H9 (cell line): ENCODE measurements around the gene MTARC2. TPM values are rescaled to one million over a fixed set of nuclear protein-coding genes. Genes with fewer than 3 reads are reported as not detected.
A peak's percentile ranks its signal among the peaks of the same experiment; 100 is the strongest.

Experiments
- DNase-seq: peaks from one replicate; pipeline ENCODE4 v3.0.0-alpha.2; 2017
- H2AFZ ChIP-seq: one replicate; pipeline ENCODE4 v1.6.1; 2013; ENCODE audit warnings: mild to moderate bottlenecking, low read length, control low read depth, moderate library complexity
- H2AK5ac ChIP-seq: 2 replicates; pipeline ENCODE4 v1.6.1; 2013; ENCODE audit warnings: low read length, control low read depth, mixed read lengths; ENCODE audit not compliant: insufficient read length
- H2BK120ac ChIP-seq: one replicate; pipeline ENCODE4 v1.6.1; 2013; ENCODE audit warnings: low read depth, mild to moderate bottlenecking, low read length, control low read depth, inconsistent platforms; ENCODE audit not compliant: poor library complexity, severe bottlenecking
- H2BK12ac ChIP-seq: 2 replicates; pipeline ENCODE4 v1.6.1; 2013; ENCODE audit warnings: low read length, control low read depth, mixed read lengths, low read depth; ENCODE audit not compliant: insufficient read length
- H2BK15ac ChIP-seq: 2 replicates; pipeline ENCODE4 v1.6.1; 2013; ENCODE audit warnings: low read depth, low read length, control low read depth
- H2BK20ac ChIP-seq: one replicate; pipeline ENCODE4 v1.6.1; 2013; ENCODE audit warnings: low read depth, mild to moderate bottlenecking, low read length, control low read depth, inconsistent platforms; ENCODE audit not compliant: poor library complexity, severe bottlenecking
- H2BK5ac ChIP-seq: 2 replicates; pipeline ENCODE4 v1.6.1; 2013; ENCODE audit warnings: low read length, control low read depth, mixed read lengths; ENCODE audit not compliant: insufficient read length
- H3K14ac ChIP-seq: 2 replicates; pipeline ENCODE4 v1.6.1; 2013; ENCODE audit warnings: low read length, control low read depth; ENCODE audit not compliant: insufficient read depth
- H3K18ac ChIP-seq: 2 replicates; pipeline ENCODE4 v1.6.1; 2013; ENCODE audit warnings: low read depth, mild to moderate bottlenecking, mixed read lengths, low read length, control low read depth; ENCODE audit not compliant: insufficient read length
- H3K23ac ChIP-seq: 2 replicates; pipeline ENCODE4 v1.6.1; 2013; ENCODE audit warnings: low read length, control low read depth, mixed read lengths, low read depth; ENCODE audit not compliant: insufficient read length
- H3K23me2 ChIP-seq: 2 replicates; pipeline ENCODE4 v1.6.1; 2013; ENCODE audit warnings: low read depth, mild to moderate bottlenecking, mixed read lengths, low read length, control low read depth; ENCODE audit not compliant: insufficient read length, poor library complexity, severe bottlenecking
- H3K27ac ChIP-seq: 2 replicates; pipeline ENCODE4 v1.5.1; 2013; ENCODE audit warnings: low read length, control low read depth, mixed read lengths, low read depth; ENCODE audit not compliant: insufficient read length
- H3K27me3 ChIP-seq: 2 replicates; pipeline ENCODE4 v1.6.1; 2013; ENCODE audit warnings: low read length, control low read depth, inconsistent platforms; ENCODE audit not compliant: insufficient read depth
- H3K4ac ChIP-seq: 2 replicates; pipeline ENCODE4 v1.6.1; 2013; ENCODE audit warnings: low read depth, mild to moderate bottlenecking, control low read depth, inconsistent platforms, low read length, moderate library complexity
- H3K4me1 ChIP-seq: 2 replicates; pipeline ENCODE4 v1.6.1; 2013; ENCODE audit warnings: low read length, control low read depth, inconsistent platforms; ENCODE audit not compliant: insufficient read depth
- H3K4me2 ChIP-seq: 2 replicates; pipeline ENCODE4 v1.6.1; 2013; ENCODE audit warnings: low read length, control low read depth, mixed read lengths; ENCODE audit not compliant: insufficient read length, insufficient read depth
- H3K56ac ChIP-seq: 2 replicates; pipeline ENCODE4 v1.6.1; 2013; ENCODE audit warnings: low read depth, mild to moderate bottlenecking, mixed read lengths, low read length, control low read depth; ENCODE audit not compliant: insufficient read length
- H3K79me1 ChIP-seq: 2 replicates; pipeline ENCODE4 v1.6.1; 2013; ENCODE audit warnings: low read depth, mild to moderate bottlenecking, moderate library complexity, low read length, control low read depth, inconsistent platforms; ENCODE audit not compliant: insufficient read depth, poor library complexity, severe bottlenecking
- H3K79me2 ChIP-seq: 2 replicates; pipeline ENCODE4 v1.6.1; 2013; ENCODE audit warnings: low read length, control low read depth, inconsistent platforms; ENCODE audit not compliant: insufficient read depth
- H3K9ac ChIP-seq: 2 replicates; pipeline ENCODE4 v1.6.1; 2013; ENCODE audit warnings: low read length, control low read depth, mixed read lengths; ENCODE audit not compliant: insufficient read length; ENCODE audit errors: extremely low read depth
- H3K9me3 ChIP-seq: one replicate; pipeline ENCODE4 v1.6.1; 2013; ENCODE audit warnings: low read depth, low read length, inconsistent platforms; ENCODE audit not compliant: control insufficient read depth
- H3T11ph ChIP-seq: one replicate; pipeline ENCODE4 v1.6.1; 2013; ENCODE audit warnings: mild to moderate bottlenecking, low read length, control low read depth, inconsistent platforms
- H4K20me1 ChIP-seq: one replicate; pipeline ENCODE4 v1.6.1; 2013; ENCODE audit not compliant: control insufficient read depth, insufficient read length, insufficient read depth
- H4K5ac ChIP-seq: 2 replicates; pipeline ENCODE4 v1.6.1; 2013; ENCODE audit warnings: low read depth, mild to moderate bottlenecking, mixed read lengths, low read length, control low read depth; ENCODE audit not compliant: insufficient read length
- H4K8ac ChIP-seq: replicated peaks from 2 replicates; pipeline ENCODE4 v1.6.1; 2013; ENCODE audit warnings: low read length, control low read depth, mixed read lengths, low read depth; ENCODE audit not compliant: insufficient read length
- H4K91ac ChIP-seq: 2 replicates; pipeline ENCODE4 v1.6.1; 2013; ENCODE audit warnings: low read depth, mild to moderate bottlenecking, moderate library complexity, mixed read lengths, low read length, control low read depth; ENCODE audit not compliant: insufficient read length
- H3K27ac Mint-ChIP-seq, 3 experiments: 2 replicates in 2 of 3; 3 replicates in 1 of 3; pipeline ENCODE4 v1.8.0; 2020 to 2021; ENCODE audit warnings: mixed read lengths in 3 of 3, mild to moderate bottlenecking in 1 of 3, moderate library complexity in 1 of 3
- H3K27me3 Mint-ChIP-seq: 2 replicates; pipeline ENCODE4 v1.8.0; 2021; ENCODE audit warnings: low read depth, mild to moderate bottlenecking, moderate library complexity, mixed read lengths
- H3K36me3 Mint-ChIP-seq, 3 experiments: 2 replicates in 2 of 3; 3 replicates in 1 of 3; pipeline ENCODE4 v1.8.0; 2020 to 2021; ENCODE audit warnings: low read depth in 3 of 3, mixed read lengths in 3 of 3; ENCODE audit not compliant: insufficient read depth in 1 of 3
- H3K4me1 Mint-ChIP-seq, 2 experiments: 2 replicates each; pipeline ENCODE4 v1.8.0; 2020; ENCODE audit warnings: mixed read lengths in 2 of 2
- H3K4me3 Mint-ChIP-seq, 2 experiments: 2 replicates in 1 of 2; 3 replicates in 1 of 2; pipeline ENCODE4 v1.8.0; 2020 to 2021; ENCODE audit warnings: mild to moderate bottlenecking in 2 of 2, mixed read lengths in 2 of 2, moderate library complexity in 1 of 2
- H3K9me3 Mint-ChIP-seq, 2 experiments: 2 replicates in 1 of 2; 3 replicates in 1 of 2; pipeline ENCODE4 v1.8.0; 2020; ENCODE audit warnings: mild to moderate bottlenecking in 2 of 2, mixed read lengths in 2 of 2, moderate library complexity in 1 of 2
- CTCF ChIP-seq: fragments of 200-600 bp; sonication (generic); conservative IDR thresholded peaks from 3 replicates; pipeline ENCODE4 v1.8.0; 2021; ENCODE audit warnings: antibody characterized with exemption, mild to moderate bottlenecking
- WGBS: extraction: QIAGEN DNeasy Blood & Tissue Kit; methylation state at CpG from one replicate; pipeline ENCODE4 v1.1.7; 2013; ENCODE audit warnings: missing lambda C conversion rate, low lambda C conversion rate, mixed read lengths; ENCODE audit not compliant: insufficient read length; ENCODE audit errors: extremely low coverage; 5-methylcytosine and 5-hydroxymethylcytosine counted together
- total RNA-seq: library from RNA; stranded (reverse); gene quantifications from 2 replicates; pipeline ENCODE4 v1.2.1, GENCODE V29; 2021

The MTARC2 gene
- total RNA-seq, 1 experiment from 2014 or later = 7.7 TPM

DNA sequence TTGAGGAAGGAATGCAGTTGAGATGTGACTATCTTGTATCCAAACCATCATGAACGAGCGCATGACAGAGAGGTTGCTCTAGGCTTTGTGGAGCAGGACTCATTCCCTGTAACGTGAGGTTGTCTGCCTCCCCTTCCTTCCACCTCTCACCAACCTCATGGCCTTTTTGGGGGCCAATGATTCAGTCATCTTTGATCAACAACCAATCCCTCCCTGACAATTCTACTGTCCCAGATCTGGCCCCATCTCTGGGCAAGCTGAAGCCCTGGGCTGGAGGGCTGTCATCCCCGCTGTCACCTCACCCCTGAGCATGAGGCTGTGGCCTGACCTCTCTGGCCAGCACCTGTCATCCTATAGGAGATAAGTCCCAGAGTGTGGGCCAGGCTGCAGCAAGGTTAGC lies 58.3 kb downstream of the MTARC2 start:
- H3K4me1 ChIP-seq = no peaks in the 10 kb centered on the region
- H3K9me3 ChIP-seq = no peaks in the 10 kb centered on the region
- WGBS = no CpG with 5 or more reads among the region's 4 CpGs
- no peak overlapping the region for H2AK5ac ChIP-seq
- H3K23me2 ChIP-seq = peaks cover 3% of the 10 kb centered on the region
- Mint-ChIP-seq H3K9me3 (no peaks in the 10 kb centered on the region), H3K36me3 (peaks cover 9 to 46% (median 34%) of the 10 kb centered on the region in 3 experiments; a peak in 6 of 7 replicates), H3K27me3 (no peaks in the 10 kb centered on the region), H3K4me1 (peaks cover 7 to 17% of the 10 kb centered on the region in 2 experiments), H3K4me3 (no peak overlapping the region), H3K27ac (peak overlapping the region in 1 of 3 experiments; percentile 74; a peak in 1 of 7 replicates)
- no peak overlapping the region for H2BK120ac ChIP-seq
- H3K9ac ChIP-seq = no peak overlapping the region
- H3K27me3 ChIP-seq = no peaks in the 10 kb centered on the region
- H3K79me1 ChIP-seq = no peaks in the 10 kb centered on the region
- H4K20me1 ChIP-seq = no peaks in the 10 kb centered on the region
- no peak overlapping the region for H3K4me2 ChIP-seq
- H4K5ac ChIP-seq = no peak overlapping the region
- no peak overlapping the region; the same call in 1 of the 2 replicates for H3K14ac ChIP-seq
- H2BK20ac ChIP-seq = no peak overlapping the region
- DNase-seq = no peak
- no peak overlapping the region for H3K18ac ChIP-seq
- no peak overlapping the region for H4K8ac ChIP-seq
- H2BK15ac ChIP-seq = no peak overlapping the region
- H3K79me2 ChIP-seq = no peaks in the 10 kb centered on the region
- no peak overlapping the region for H2BK5ac ChIP-seq
- H3K27ac ChIP-seq = no peak overlapping the region
- TF ChIP-seq CTCF = no peak
- no peak overlapping the region for H4K91ac ChIP-seq
- H2AFZ ChIP-seq = no peak overlapping the region
- H2BK12ac ChIP-seq = no peak overlapping the region
- H3K4ac ChIP-seq = no peak overlapping the region
- H3K56ac ChIP-seq = no peak overlapping the region
- H3K23ac ChIP-seq = no peak overlapping the region
- H3T11ph ChIP-seq = no peak overlapping the region
